ENCODE data around the gene NIT1. TPM values are rescaled to one million over a fixed set of nuclear protein-coding genes. Genes with fewer than 3 reads are reported as not detected.

Gene NIT1
- total RNA-seq, 1 experiment from 2014 or later, result 26.8 TPM

DNA sequence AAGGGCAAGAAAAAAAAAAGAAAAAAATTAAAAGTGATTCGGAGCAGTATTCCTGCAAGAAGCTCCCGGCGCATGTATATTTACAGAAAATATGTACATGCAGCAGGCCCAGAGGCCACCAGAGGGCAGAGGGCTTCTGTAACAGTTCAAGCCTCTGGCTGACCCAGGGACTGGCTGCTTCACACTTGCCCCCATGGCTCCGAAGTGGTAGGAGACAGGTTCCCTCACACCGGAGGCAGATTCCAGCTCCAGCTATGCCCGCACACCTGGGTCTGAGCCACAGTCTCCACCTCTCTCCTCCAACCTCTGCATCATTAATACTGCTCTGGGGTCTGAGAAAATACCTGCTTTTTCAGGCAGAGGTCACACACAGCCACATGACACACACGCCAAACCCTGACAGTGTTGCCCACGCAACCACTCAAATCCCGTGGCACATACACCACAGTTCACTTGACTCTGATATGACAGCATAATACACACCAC is 46.0 kb upstream of the NIT1 start:
- no peaks in the 10 kb centered on the region for H3K36me3 ChIP-seq (ENCODE audit: low read depth)
- peak in 1 of 2 experiments; percentile 50 for DNase-seq
- no peaks in the 10 kb centered on the region for H3K4me1 ChIP-seq (replicated peaks; ENCODE audit: insufficient read depth)
- H3K27ac ChIP-seq, result no peak overlapping the region
- H3K9me3 ChIP-seq (ENCODE audit: insufficient read depth, low read depth), result no peaks in the 10 kb centered on the region
- CTCF ChIA-PET, result interaction anchor here (0.6 to 1.0 kb wide), 4 partner anchors 25 to 36 kb away, joined by 3 to 6 read pairs (median 4); no protein-coding TSS in a partner anchor
- H4K20me1 ChIP-seq (ENCODE audit: insufficient read depth), result no peaks in the 10 kb centered on the region
- no peak overlapping the region for H3K4me3 ChIP-seq
- H3K27me3 ChIP-seq (ENCODE audit: insufficient read depth, low read depth), result no peaks in the 10 kb centered on the region
- H3F3A ChIP-seq (ENCODE audit: insufficient read depth, low read depth), result no peaks in the 10 kb centered on the region; the same call in none of the 2 replicates
- intact Hi-C loops (cut with micrococcal nuclease; ENCODE audit: unreplicated experiment), result loop anchor here (1.0 kb wide), 1 partner anchor 25 kb away; no protein-coding TSS in a partner anchor
- no peak overlapping the region for H2AFZ ChIP-seq
- no peak overlapping the region for H3K4me2 ChIP-seq
- H3K9me2 ChIP-seq (ENCODE audit: insufficient read depth), result no peaks in the 10 kb centered on the region
- POLR2A ChIA-PET (ENCODE audit: unreplicated experiment), result interaction anchor here (0.7 kb wide), 1 partner anchor 17 kb away, joined by 3 read pairs; the partner anchor contains the start of gene NECTIN4
- H3K79me2 ChIP-seq (ENCODE audit: low read depth), result no peaks in the 10 kb centered on the region
- BruUV-seq (replicated peaks), result no TSS peak
- TF ChIP-seq EZH2 (IDR thresholded peaks at IDR 0.05; ENCODE audit: low read depth), result no peak
- TF ChIP-seq, protein P1, sequence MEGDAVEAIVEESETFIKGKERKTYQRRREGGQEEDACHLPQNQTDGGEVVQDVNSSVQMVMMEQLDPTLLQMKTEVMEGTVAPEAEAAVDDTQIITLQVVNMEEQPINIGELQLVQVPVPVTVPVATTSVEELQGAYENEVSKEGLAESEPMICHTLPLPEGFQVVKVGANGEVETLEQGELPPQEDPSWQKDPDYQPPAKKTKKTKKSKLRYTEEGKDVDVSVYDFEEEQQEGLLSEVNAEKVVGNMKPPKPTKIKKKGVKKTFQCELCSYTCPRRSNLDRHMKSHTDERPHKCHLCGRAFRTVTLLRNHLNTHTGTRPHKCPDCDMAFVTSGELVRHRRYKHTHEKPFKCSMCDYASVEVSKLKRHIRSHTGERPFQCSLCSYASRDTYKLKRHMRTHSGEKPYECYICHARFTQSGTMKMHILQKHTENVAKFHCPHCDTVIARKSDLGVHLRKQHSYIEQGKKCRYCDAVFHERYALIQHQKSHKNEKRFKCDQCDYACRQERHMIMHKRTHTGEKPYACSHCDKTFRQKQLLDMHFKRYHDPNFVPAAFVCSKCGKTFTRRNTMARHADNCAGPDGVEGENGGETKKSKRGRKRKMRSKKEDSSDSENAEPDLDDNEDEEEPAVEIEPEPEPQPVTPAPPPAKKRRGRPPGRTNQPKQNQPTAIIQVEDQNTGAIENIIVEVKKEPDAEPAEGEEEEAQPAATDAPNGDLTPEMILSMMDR (conservative IDR thresholded peaks at IDR 0.05), result peak; percentile 79

DNA sequence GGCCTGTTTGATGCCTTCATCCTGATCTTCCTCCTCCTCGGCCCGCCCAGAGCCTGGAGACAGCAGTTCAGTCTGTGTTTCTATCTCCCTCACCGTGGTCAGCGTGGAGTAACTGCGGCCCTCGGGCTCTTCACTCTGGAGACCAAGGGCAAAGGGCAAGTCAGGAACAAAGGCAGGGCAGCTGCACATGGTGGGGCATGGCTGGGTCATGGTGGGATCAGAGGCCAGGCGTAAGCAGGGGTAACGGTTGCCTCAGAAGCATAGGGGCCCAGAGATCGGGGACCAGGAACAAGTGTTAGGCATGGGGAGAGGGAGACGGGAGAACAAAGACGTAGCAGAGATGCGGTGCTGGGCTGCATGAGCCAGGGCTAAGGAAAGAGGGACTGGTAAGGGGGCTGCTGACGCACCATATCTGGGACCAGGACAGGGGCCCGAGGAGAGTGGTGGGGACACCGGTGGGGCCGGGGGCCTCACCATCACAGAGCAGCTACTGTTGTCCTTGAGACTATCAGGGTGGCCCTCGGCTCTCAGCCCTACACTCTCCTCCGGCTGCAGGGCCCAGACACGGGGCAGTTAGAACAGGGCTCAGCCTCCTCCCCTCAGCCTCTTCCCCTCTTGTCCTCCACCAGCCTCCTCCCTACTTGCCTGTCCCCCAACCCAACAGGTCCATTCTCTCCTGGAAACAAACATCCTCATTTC is 45.0 kb upstream of the NIT1 start:
- intact Hi-C loops (cut with micrococcal nuclease; ENCODE audit: unreplicated experiment), result loop anchor here (1.0 kb wide), 1 partner anchor 24 kb away; no protein-coding TSS in a partner anchor
- H3K36me3 ChIP-seq (ENCODE audit: low read depth), result no peaks in the 10 kb centered on the region
- POLR2A ChIA-PET (ENCODE audit: unreplicated experiment), result interaction anchor here (0.6 kb wide), 1 partner anchor 653 kb away, joined by 6 read pairs; no protein-coding TSS in a partner anchor

DNA sequence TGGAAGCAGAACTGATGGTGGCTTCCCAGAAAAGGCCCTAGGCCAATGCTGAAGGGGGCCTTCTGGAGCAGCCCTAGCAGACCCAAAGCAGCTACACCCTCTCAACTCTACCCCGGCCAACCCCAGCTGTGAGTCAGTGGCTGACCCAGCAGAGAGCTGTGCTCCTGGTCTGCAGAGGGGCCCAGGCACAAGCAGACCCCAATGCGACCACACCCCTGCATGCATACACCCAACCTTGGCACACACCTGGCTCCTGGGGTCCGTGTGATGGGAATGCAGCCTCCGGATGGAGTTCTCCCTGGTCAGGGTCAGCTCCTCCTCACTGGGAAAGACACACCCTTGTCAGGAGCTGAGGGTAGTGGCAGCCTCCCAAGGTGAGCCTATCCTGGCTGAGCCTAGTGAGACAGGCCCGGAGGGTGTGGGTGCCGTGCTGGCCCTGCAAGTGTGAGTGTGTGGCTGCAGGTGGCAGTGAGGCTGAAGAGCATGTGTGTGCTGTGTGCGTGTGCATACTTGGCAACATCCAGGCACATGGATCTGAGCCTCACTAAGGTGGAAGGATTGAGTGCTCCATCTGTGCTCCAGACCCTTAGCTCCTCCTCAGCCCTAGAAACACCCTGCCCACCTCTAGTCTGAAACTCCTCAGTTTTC is 44.3 kb upstream of the NIT1 start:
- no TSS peak for BruUV-seq (replicated peaks)
- ChIA-PET POLR2A (ENCODE audit: unreplicated experiment) (interaction anchor here (0.6 kb wide), 1 partner anchor 652 kb away, joined by 6 read pairs; no protein-coding TSS in a partner anchor), CTCF (no interaction called here)
- Histone ChIP-seq H3K4me2 (no peak overlapping the region), H3K4me1 (replicated peaks; ENCODE audit: insufficient read depth) (no peaks in the 10 kb centered on the region), H3K9me3 (ENCODE audit: insufficient read depth, low read depth) (no peaks in the 10 kb centered on the region), H3K79me2 (ENCODE audit: low read depth) (no peaks in the 10 kb centered on the region), H3K36me3 (ENCODE audit: low read depth) (no peaks in the 10 kb centered on the region), H3K27ac (no peak overlapping the region), H3F3A (ENCODE audit: insufficient read depth, low read depth) (no peaks in the 10 kb centered on the region; the same call in none of the 2 replicates), H3K9me2 (ENCODE audit: insufficient read depth) (no peaks in the 10 kb centered on the region), H3K4me3 (no peak overlapping the region), H4K20me1 (ENCODE audit: insufficient read depth) (no peaks in the 10 kb centered on the region), H3K27me3 (ENCODE audit: insufficient read depth, low read depth) (no peaks in the 10 kb centered on the region), H2AFZ (no peak overlapping the region)
- DNase-seq, result no peak
- intact Hi-C loops (cut with micrococcal nuclease; ENCODE audit: unreplicated experiment), result no loop called here
- TF ChIP-seq, protein P1 (conservative IDR thresholded peaks at IDR 0.05), result no peak
- no peak for TF ChIP-seq EZH2 (IDR thresholded peaks at IDR 0.05; ENCODE audit: low read depth)

More for the DNA sequence above, 45.0 kb upstream of the NIT1 start:
- CTCF ChIA-PET, result no interaction called here
- H3K4me1 ChIP-seq (replicated peaks; ENCODE audit: insufficient read depth), result no peaks in the 10 kb centered on the region
- no peaks in the 10 kb centered on the region for H3K9me2 ChIP-seq (ENCODE audit: insufficient read depth)
- H3K27me3 ChIP-seq (ENCODE audit: insufficient read depth, low read depth), result no peaks in the 10 kb centered on the region
- no peaks in the 10 kb centered on the region for H3K9me3 ChIP-seq (ENCODE audit: insufficient read depth, low read depth)
- no peak overlapping the region for H3K27ac ChIP-seq
- no peak overlapping the region for H3K4me2 ChIP-seq
- no peak overlapping the region for H3K4me3 ChIP-seq
- TF ChIP-seq, protein P1 (conservative IDR thresholded peaks at IDR 0.05), result no peak
- TF ChIP-seq EZH2 (IDR thresholded peaks at IDR 0.05; ENCODE audit: low read depth), result no peak
- DNase-seq, result no peak
- no peak overlapping the region for H2AFZ ChIP-seq
- H4K20me1 ChIP-seq (ENCODE audit: insufficient read depth), result no peaks in the 10 kb centered on the region
- H3K79me2 ChIP-seq (ENCODE audit: low read depth), result no peaks in the 10 kb centered on the region
- H3F3A ChIP-seq (ENCODE audit: insufficient read depth, low read depth), result no peaks in the 10 kb centered on the region; the same call in none of the 2 replicates
- no TSS peak for BruUV-seq (replicated peaks)

Data from PC-9 (cell line).